ENCODE results near the gene IKZF3. TPM values are rescaled to one million over a fixed set of nuclear protein-coding genes. Genes with fewer than 3 reads are reported as not detected.

IKZF3 gene
- total RNA-seq, 1 donor: not detected

GRCh38 chr17:39774047-39774446 lies 90.1 kb downstream of the IKZF3 start:
- DNase-seq (ENCODE audit: low read depth): no peak
- H3K4me3 ChIP-seq (ENCODE audit: low read depth, low read length): no peak overlapping the region
- TF ChIP-seq CTCF (IDR thresholded peaks at IDR 0.05; ENCODE audit: insufficient read depth, low read length): no peak

GRCh38 chr17:39772987-39773934 lies 90.9 kb downstream of the IKZF3 start:
- H3K4me3 ChIP-seq (ENCODE audit: low read depth, low read length): no peak overlapping the region
- no peak for TF ChIP-seq CTCF (IDR thresholded peaks at IDR 0.05; ENCODE audit: insufficient read depth, low read length)
- DNase-seq (ENCODE audit: low read depth): no peak

GRCh38 chr17:39772415-39772814 lies 91.7 kb downstream of the IKZF3 start:
- TF ChIP-seq CTCF (IDR thresholded peaks at IDR 0.05; ENCODE audit: insufficient read depth, low read length): no peak
- DNase-seq (ENCODE audit: low read depth): no peak
- H3K4me3 ChIP-seq (ENCODE audit: low read depth, low read length): no peak overlapping the region

- peak; percentile 56 for DNase-seq (ENCODE audit: low read depth)
- no peak overlapping the region for H3K4me3 ChIP-seq (ENCODE audit: low read depth, low read length)
- no peak for TF ChIP-seq CTCF (IDR thresholded peaks at IDR 0.05; ENCODE audit: insufficient read depth, low read length)
Measured at GRCh38 chr17:39769974-39770587, 94.0 kb downstream of the IKZF3 start.

GRCh38 chr17:39767147-39767546 lies 97.0 kb downstream of the IKZF3 start:
- TF ChIP-seq CTCF (IDR thresholded peaks at IDR 0.05; ENCODE audit: insufficient read depth, low read length): no peak

GRCh38 chr17:39765766-39766165 lies 98.3 kb downstream of the IKZF3 start:
- no peak for DNase-seq (ENCODE audit: low read depth)

More at GRCh38 chr17:39767147-39767546, 97.0 kb downstream of the IKZF3 start:
- H3K4me3 ChIP-seq (ENCODE audit: low read depth, low read length): no peak overlapping the region
- DNase-seq (ENCODE audit: low read depth): no peak

More at GRCh38 chr17:39765766-39766165, 98.3 kb downstream of the IKZF3 start:
- no peak for TF ChIP-seq CTCF (IDR thresholded peaks at IDR 0.05; ENCODE audit: insufficient read depth, low read length)
- H3K4me3 ChIP-seq (ENCODE audit: low read depth, low read length): no peak overlapping the region
